GM13977 (cell line): ENCODE measurements around the gene CMAS.
A peak's percentile ranks its signal among the peaks of the same experiment; 100 is the strongest.
"Not testable (repeated sequence)": the region's sequence is repeated elsewhere in the genome, so short reads cannot be mapped to it uniquely, and the experiment has no call there.

Source experiments
- DNase-seq: peaks from one replicate; pipeline ENCODE4 v3.0.0; 2012; ENCODE audit warnings: low spot score
- CTCF ChIP-seq: IDR thresholded peaks from 2 replicates; pipeline ENCODE4 v1.5.1; 2012; ENCODE audit warnings: mild to moderate bottlenecking, control low read depth; ENCODE audit not compliant: insufficient read depth; ENCODE audit errors: extremely low read depth, missing control alignments
- in situ Hi-C: fragments of 300-500 bp; cut with MboI; formaldehyde crosslinking; loops from one replicate; pipeline ENCODE4 v1.12.0; 2022; ENCODE audit warnings: low sequenced_read_pairs, low pct_unique_long_range_greater_than_20kb, mixed read lengths, inconsistent platforms; ENCODE audit not compliant: unreplicated experiment

CMAS gene

GRCh38 chr12:22082190-22082701 is 36.2 kb downstream of the CMAS start:
- in situ Hi-C loops = loop anchor here (25.0 kb wide), 1 partner anchor 380 kb away; no protein-coding TSS in a partner anchor
- no peak for DNase-seq
- no peak for TF ChIP-seq CTCF

- peak; percentile 39 for TF ChIP-seq CTCF
- peak; percentile 31 for DNase-seq
- in situ Hi-C loops = loop anchor here (25.0 kb wide), 1 partner anchor 379 kb away; no protein-coding TSS in a partner anchor
Observed at GRCh38 chr12:22083167-22083566, 37.1 kb downstream of the CMAS start.

- in situ Hi-C loops = loop anchor here (25.0 kb wide), 1 partner anchor 377 kb away; no protein-coding TSS in a partner anchor
- DNase-seq = no peak
Observed at GRCh38 chr12:22084852-22085251, 38.8 kb downstream of the CMAS start.

GRCh38 chr12:22088886-22089285 is 42.9 kb downstream of the CMAS start:
- no peak for DNase-seq
- no peak for TF ChIP-seq CTCF
- in situ Hi-C loops = loop anchor here (25.0 kb wide), 1 partner anchor 373 kb away; no protein-coding TSS in a partner anchor

More at GRCh38 chr12:22084852-22085251, 38.8 kb downstream of the CMAS start:
- no peak for TF ChIP-seq CTCF

GRCh38 chr12:22089486-22089885 is 43.5 kb downstream of the CMAS start:
- TF ChIP-seq CTCF = no peak
- in situ Hi-C loops = loop anchor here (25.0 kb wide), 1 partner anchor 373 kb away; no protein-coding TSS in a partner anchor
- DNase-seq = no peak

- DNase-seq = not testable (repeated sequence)
- in situ Hi-C loops = loop anchor here (25.0 kb wide), 1 partner anchor 363 kb away; no protein-coding TSS in a partner anchor
Observed at GRCh38 chr12:22099062-22099461, 53.0 kb downstream of the CMAS start.

GRCh38 chr12:22100958-22101748 is 55.1 kb downstream of the CMAS start:
- peak; percentile 32 for DNase-seq
- peak; percentile 53 for TF ChIP-seq CTCF
- in situ Hi-C loops = no loop called here
